H9 (cell line): ENCODE results near the gene TRIM65. TPM values are rescaled to one million over a fixed set of nuclear protein-coding genes. Genes with fewer than 3 reads are reported as not detected.

Experiments used
- DNase-seq: peaks from one replicate; pipeline ENCODE4 v3.0.0-alpha.2; 2017
- H2AFZ ChIP-seq: one replicate; pipeline ENCODE4 v1.6.1; 2013; ENCODE audit warnings: mild to moderate bottlenecking, low read length, control low read depth, moderate library complexity
- H2AK5ac ChIP-seq: 2 replicates; pipeline ENCODE4 v1.6.1; 2013; ENCODE audit warnings: low read length, control low read depth, mixed read lengths; ENCODE audit not compliant: insufficient read length
- H2BK120ac ChIP-seq: one replicate; pipeline ENCODE4 v1.6.1; 2013; ENCODE audit warnings: low read depth, mild to moderate bottlenecking, low read length, control low read depth, inconsistent platforms; ENCODE audit not compliant: poor library complexity, severe bottlenecking
- H2BK12ac ChIP-seq: 2 replicates; pipeline ENCODE4 v1.6.1; 2013; ENCODE audit warnings: low read length, control low read depth, mixed read lengths, low read depth; ENCODE audit not compliant: insufficient read length
- H2BK15ac ChIP-seq: 2 replicates; pipeline ENCODE4 v1.6.1; 2013; ENCODE audit warnings: low read depth, low read length, control low read depth
- H2BK20ac ChIP-seq: one replicate; pipeline ENCODE4 v1.6.1; 2013; ENCODE audit warnings: low read depth, mild to moderate bottlenecking, low read length, control low read depth, inconsistent platforms; ENCODE audit not compliant: poor library complexity, severe bottlenecking
- H2BK5ac ChIP-seq: 2 replicates; pipeline ENCODE4 v1.6.1; 2013; ENCODE audit warnings: low read length, control low read depth, mixed read lengths; ENCODE audit not compliant: insufficient read length
- H3K14ac ChIP-seq: 2 replicates; pipeline ENCODE4 v1.6.1; 2013; ENCODE audit warnings: low read length, control low read depth; ENCODE audit not compliant: insufficient read depth
- H3K18ac ChIP-seq: 2 replicates; pipeline ENCODE4 v1.6.1; 2013; ENCODE audit warnings: low read depth, mild to moderate bottlenecking, mixed read lengths, low read length, control low read depth; ENCODE audit not compliant: insufficient read length
- H3K23ac ChIP-seq: 2 replicates; pipeline ENCODE4 v1.6.1; 2013; ENCODE audit warnings: low read length, control low read depth, mixed read lengths, low read depth; ENCODE audit not compliant: insufficient read length
- H3K23me2 ChIP-seq: 2 replicates; pipeline ENCODE4 v1.6.1; 2013; ENCODE audit warnings: low read depth, mild to moderate bottlenecking, mixed read lengths, low read length, control low read depth; ENCODE audit not compliant: insufficient read length, poor library complexity, severe bottlenecking
- H3K27ac ChIP-seq: 2 replicates; pipeline ENCODE4 v1.5.1; 2013; ENCODE audit warnings: low read length, control low read depth, mixed read lengths, low read depth; ENCODE audit not compliant: insufficient read length
- H3K27me3 ChIP-seq: 2 replicates; pipeline ENCODE4 v1.6.1; 2013; ENCODE audit warnings: low read length, control low read depth, inconsistent platforms; ENCODE audit not compliant: insufficient read depth
- H3K4ac ChIP-seq: 2 replicates; pipeline ENCODE4 v1.6.1; 2013; ENCODE audit warnings: low read depth, mild to moderate bottlenecking, control low read depth, inconsistent platforms, low read length, moderate library complexity
- H3K4me1 ChIP-seq: 2 replicates; pipeline ENCODE4 v1.6.1; 2013; ENCODE audit warnings: low read length, control low read depth, inconsistent platforms; ENCODE audit not compliant: insufficient read depth
- H3K4me2 ChIP-seq: 2 replicates; pipeline ENCODE4 v1.6.1; 2013; ENCODE audit warnings: low read length, control low read depth, mixed read lengths; ENCODE audit not compliant: insufficient read length, insufficient read depth
- H3K56ac ChIP-seq: 2 replicates; pipeline ENCODE4 v1.6.1; 2013; ENCODE audit warnings: low read depth, mild to moderate bottlenecking, mixed read lengths, low read length, control low read depth; ENCODE audit not compliant: insufficient read length
- H3K79me1 ChIP-seq: 2 replicates; pipeline ENCODE4 v1.6.1; 2013; ENCODE audit warnings: low read depth, mild to moderate bottlenecking, moderate library complexity, low read length, control low read depth, inconsistent platforms; ENCODE audit not compliant: insufficient read depth, poor library complexity, severe bottlenecking
- H3K79me2 ChIP-seq: 2 replicates; pipeline ENCODE4 v1.6.1; 2013; ENCODE audit warnings: low read length, control low read depth, inconsistent platforms; ENCODE audit not compliant: insufficient read depth
- H3K9ac ChIP-seq: 2 replicates; pipeline ENCODE4 v1.6.1; 2013; ENCODE audit warnings: low read length, control low read depth, mixed read lengths; ENCODE audit not compliant: insufficient read length; ENCODE audit errors: extremely low read depth
- H3K9me3 ChIP-seq: one replicate; pipeline ENCODE4 v1.6.1; 2013; ENCODE audit warnings: low read depth, low read length, inconsistent platforms; ENCODE audit not compliant: control insufficient read depth
- H3T11ph ChIP-seq: one replicate; pipeline ENCODE4 v1.6.1; 2013; ENCODE audit warnings: mild to moderate bottlenecking, low read length, control low read depth, inconsistent platforms
- H4K20me1 ChIP-seq: one replicate; pipeline ENCODE4 v1.6.1; 2013; ENCODE audit not compliant: control insufficient read depth, insufficient read length, insufficient read depth
- H4K5ac ChIP-seq: 2 replicates; pipeline ENCODE4 v1.6.1; 2013; ENCODE audit warnings: low read depth, mild to moderate bottlenecking, mixed read lengths, low read length, control low read depth; ENCODE audit not compliant: insufficient read length
- H4K8ac ChIP-seq: replicated peaks from 2 replicates; pipeline ENCODE4 v1.6.1; 2013; ENCODE audit warnings: low read length, control low read depth, mixed read lengths, low read depth; ENCODE audit not compliant: insufficient read length
- H4K91ac ChIP-seq: 2 replicates; pipeline ENCODE4 v1.6.1; 2013; ENCODE audit warnings: low read depth, mild to moderate bottlenecking, moderate library complexity, mixed read lengths, low read length, control low read depth; ENCODE audit not compliant: insufficient read length
- H3K27ac Mint-ChIP-seq, 3 experiments: 2 replicates in 2 of 3; 3 replicates in 1 of 3; pipeline ENCODE4 v1.8.0; 2020 to 2021; ENCODE audit warnings: mixed read lengths in 3 of 3, mild to moderate bottlenecking in 1 of 3, moderate library complexity in 1 of 3
- H3K27me3 Mint-ChIP-seq: 2 replicates; pipeline ENCODE4 v1.8.0; 2021; ENCODE audit warnings: low read depth, mild to moderate bottlenecking, moderate library complexity, mixed read lengths
- H3K36me3 Mint-ChIP-seq, 3 experiments: 2 replicates in 2 of 3; 3 replicates in 1 of 3; pipeline ENCODE4 v1.8.0; 2020 to 2021; ENCODE audit warnings: low read depth in 3 of 3, mixed read lengths in 3 of 3; ENCODE audit not compliant: insufficient read depth in 1 of 3
- H3K4me1 Mint-ChIP-seq, 2 experiments: 2 replicates each; pipeline ENCODE4 v1.8.0; 2020; ENCODE audit warnings: mixed read lengths in 2 of 2
- H3K4me3 Mint-ChIP-seq, 2 experiments: 2 replicates in 1 of 2; 3 replicates in 1 of 2; pipeline ENCODE4 v1.8.0; 2020 to 2021; ENCODE audit warnings: mild to moderate bottlenecking in 2 of 2, mixed read lengths in 2 of 2, moderate library complexity in 1 of 2
- H3K9me3 Mint-ChIP-seq, 2 experiments: 2 replicates in 1 of 2; 3 replicates in 1 of 2; pipeline ENCODE4 v1.8.0; 2020; ENCODE audit warnings: mild to moderate bottlenecking in 2 of 2, mixed read lengths in 2 of 2, moderate library complexity in 1 of 2
- WGBS: extraction: QIAGEN DNeasy Blood & Tissue Kit; methylation state at CpG from one replicate; pipeline ENCODE4 v1.1.7; 2013; ENCODE audit warnings: missing lambda C conversion rate, low lambda C conversion rate, mixed read lengths; ENCODE audit not compliant: insufficient read length; ENCODE audit errors: extremely low coverage; 5-methylcytosine and 5-hydroxymethylcytosine counted together
- total RNA-seq: library from RNA; stranded (reverse); gene quantifications from 2 replicates; pipeline ENCODE4 v1.2.1, GENCODE V29; 2021
- TF ChIP-seq, protein P1 (sequence below): fragments of 200-600 bp; sonication (generic); conservative IDR thresholded peaks from 3 replicates; pipeline ENCODE4 v1.8.0; 2021; ENCODE audit warnings: antibody characterized with exemption, mild to moderate bottlenecking

TRIM65 gene
- total RNA-seq, 1 experiment from 2014 or later = 34.1 TPM

DNA sequence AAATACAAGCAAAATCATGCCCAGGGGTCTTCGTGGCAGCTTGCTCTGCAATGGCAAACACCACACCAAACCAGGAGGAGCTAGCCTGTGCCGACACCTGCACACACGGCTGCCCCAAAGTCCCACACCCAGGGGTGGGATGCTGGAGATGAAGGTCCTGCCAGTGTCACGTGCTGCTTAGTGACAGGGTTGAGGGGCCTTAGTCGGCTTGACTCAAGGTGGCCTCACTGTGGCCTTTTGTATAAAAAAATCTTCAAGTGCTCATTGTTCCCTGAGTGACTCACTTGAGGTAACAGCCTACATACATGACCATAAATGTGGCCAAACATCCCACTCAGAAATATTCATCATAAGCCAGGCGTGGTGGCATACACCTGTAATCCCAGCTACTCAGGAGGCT is 7.3 kb downstream of the TRIM65 start:
- Histone ChIP-seq H3K23ac (no peak overlapping the region), H3K9ac (no peak overlapping the region), H3K79me2 (no peaks in the 10 kb centered on the region), H2AK5ac (no peak overlapping the region), H3K23me2 (no peaks in the 10 kb centered on the region), H3K79me1 (no peaks in the 10 kb centered on the region), H4K8ac (no peak overlapping the region), H3K27me3 (no peaks in the 10 kb centered on the region), H2BK15ac (no peak overlapping the region), H3K56ac (no peak overlapping the region), H3K14ac (no peak overlapping the region), H2BK20ac (no peak overlapping the region), H3K4me2 (no peak overlapping the region), H4K5ac (no peak overlapping the region), H3K9me3 (no peaks in the 10 kb centered on the region), H3K4me1 (no peaks in the 10 kb centered on the region; the same call in 1 of the 2 replicates), H4K91ac (no peak overlapping the region), H2AFZ (no peak overlapping the region), H3T11ph (no peak overlapping the region), H3K27ac (no peak overlapping the region), H2BK120ac (no peak overlapping the region), H3K18ac (no peak overlapping the region), H2BK12ac (no peak overlapping the region), H2BK5ac (no peak overlapping the region), H4K20me1 (no peaks in the 10 kb centered on the region), H3K4ac (no peak overlapping the region)
- DNase-seq = no peak
- Mint-ChIP-seq H3K9me3 (no peaks in the 10 kb centered on the region), H3K36me3 (peaks cover 7 to 28% (median 23%) of the 10 kb centered on the region in 3 experiments; a peak in 6 of 7 replicates), H3K27ac (no peak overlapping the region), H3K27me3 (peaks cover 1% of the 10 kb centered on the region), H3K4me1 (peaks cover 8% of the 10 kb centered on the region in 2 experiments), H3K4me3 (no peak overlapping the region)
- WGBS = no CpG with 5 or more reads among the region's 6 CpGs
- TF ChIP-seq, protein P1, sequence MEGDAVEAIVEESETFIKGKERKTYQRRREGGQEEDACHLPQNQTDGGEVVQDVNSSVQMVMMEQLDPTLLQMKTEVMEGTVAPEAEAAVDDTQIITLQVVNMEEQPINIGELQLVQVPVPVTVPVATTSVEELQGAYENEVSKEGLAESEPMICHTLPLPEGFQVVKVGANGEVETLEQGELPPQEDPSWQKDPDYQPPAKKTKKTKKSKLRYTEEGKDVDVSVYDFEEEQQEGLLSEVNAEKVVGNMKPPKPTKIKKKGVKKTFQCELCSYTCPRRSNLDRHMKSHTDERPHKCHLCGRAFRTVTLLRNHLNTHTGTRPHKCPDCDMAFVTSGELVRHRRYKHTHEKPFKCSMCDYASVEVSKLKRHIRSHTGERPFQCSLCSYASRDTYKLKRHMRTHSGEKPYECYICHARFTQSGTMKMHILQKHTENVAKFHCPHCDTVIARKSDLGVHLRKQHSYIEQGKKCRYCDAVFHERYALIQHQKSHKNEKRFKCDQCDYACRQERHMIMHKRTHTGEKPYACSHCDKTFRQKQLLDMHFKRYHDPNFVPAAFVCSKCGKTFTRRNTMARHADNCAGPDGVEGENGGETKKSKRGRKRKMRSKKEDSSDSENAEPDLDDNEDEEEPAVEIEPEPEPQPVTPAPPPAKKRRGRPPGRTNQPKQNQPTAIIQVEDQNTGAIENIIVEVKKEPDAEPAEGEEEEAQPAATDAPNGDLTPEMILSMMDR = no peak
